ENCODE measurements around the gene MALT1. TPM values are rescaled to one million over a fixed set of nuclear protein-coding genes. Genes with fewer than 3 reads are reported as not detected.

MALT1 gene
- total RNA-seq, 4 donors from 2014 or later: 9.9 to 24.8 (median 12.9) TPM

- Histone ChIP-seq H3K9me3 (no peaks in the 10 kb centered on the region), H3K4me1 (peaks cover 31 to 55% of the 10 kb centered on the region in 2 donors), H3K4me3 (no peak overlapping the region), H3K27me3 (no peaks in the 10 kb centered on the region), H3K27ac (peak overlapping the region; percentile 52 to 85 (median 76)), H3K36me3 (peaks cover 0 to 5% of the 10 kb centered on the region in 2 donors)
- DNase-seq: no peak
- intact Hi-C loops (cut with DNase I; ENCODE audit: low total_unique reads) (loop anchor here (5.0 kb wide), 1 partner anchor 91 kb away; no protein-coding TSS in a partner anchor), in situ Hi-C loops (cut with MboI; ENCODE audit: low sequenced_read_pairs in 4 of 4) (no loop called here)
- TF ChIP-seq POLR2A (IDR thresholded peaks at IDR 0.05) (no peak), CTCF (IDR thresholded peaks at IDR 0.05 in 4 of 5, conservative IDR thresholded peaks at IDR 0.05 in 1 of 5) (no peak)
- no peak for ATAC-seq
Measured at GRCh38 chr18:58728719-58729118, 57.5 kb downstream of the MALT1 start.

GRCh38 chr18:58730618-58731017 is 59.4 kb downstream of the MALT1 start:
- Histone ChIP-seq H3K9me3 (no peaks in the 10 kb centered on the region), H3K27ac (peak overlapping the region; percentile 56 to 85 (median 76)), H3K27me3 (no peaks in the 10 kb centered on the region), H3K4me1 (peaks cover 31 to 49% of the 10 kb centered on the region in 2 donors), H3K36me3 (peaks cover 0 to 19% of the 10 kb centered on the region in 2 donors), H3K4me3 (no peak overlapping the region)
- intact Hi-C loops (cut with DNase I; ENCODE audit: low total_unique reads): no loop called here
- ATAC-seq (peak; percentile 65 to 80), DNase-seq (no peak)
- in situ Hi-C loops (cut with MboI; ENCODE audit: low sequenced_read_pairs in 4 of 4): no loop called here
- no peak for TF ChIP-seq POLR2A (IDR thresholded peaks at IDR 0.05)
- no peak for TF ChIP-seq CTCF (IDR thresholded peaks at IDR 0.05 in 4 of 5, conservative IDR thresholded peaks at IDR 0.05 in 1 of 5)

- in situ Hi-C loops (cut with MboI; ENCODE audit: low sequenced_read_pairs in 4 of 4) (no loop called here), intact Hi-C loops (cut with DNase I; ENCODE audit: low total_unique reads) (no loop called here)
- DNase-seq (no peak), ATAC-seq (peak in 1 of 2 donors; percentile 75)
- H3K27ac ChIP-seq: peak overlapping the region; percentile 10 to 85 (median 66)
- no peaks in the 10 kb centered on the region for H3K9me3 ChIP-seq
- no peak overlapping the region for H3K4me3 ChIP-seq
- peaks cover 23 to 32% of the 10 kb centered on the region in 2 donors for H3K4me1 ChIP-seq
- peaks cover 0 to 28% of the 10 kb centered on the region in 2 donors for H3K36me3 ChIP-seq
- TF ChIP-seq POLR2A (IDR thresholded peaks at IDR 0.05) (no peak), CTCF (IDR thresholded peaks at IDR 0.05 in 4 of 5, conservative IDR thresholded peaks at IDR 0.05 in 1 of 5) (no peak)
- H3K27me3 ChIP-seq: no peaks in the 10 kb centered on the region
Measured at GRCh38 chr18:58732471-58732870, 61.2 kb downstream of the MALT1 start.

- Histone ChIP-seq H3K4me1 (peaks cover 13 to 23% of the 10 kb centered on the region in 2 donors), H3K9me3 (no peaks in the 10 kb centered on the region), H3K27me3 (no peaks in the 10 kb centered on the region), H3K36me3 (peaks cover 0 to 28% of the 10 kb centered on the region in 2 donors), H3K27ac (peak overlapping the region in 1 of 4 donors; percentile 85), H3K4me3 (no peak overlapping the region)
- ATAC-seq (no peak), DNase-seq (no peak)
- intact Hi-C loops (cut with DNase I; ENCODE audit: low total_unique reads): no loop called here
- TF ChIP-seq POLR2A (IDR thresholded peaks at IDR 0.05) (no peak), CTCF (IDR thresholded peaks at IDR 0.05 in 4 of 5, conservative IDR thresholded peaks at IDR 0.05 in 1 of 5) (no peak)
- in situ Hi-C loops (cut with MboI; ENCODE audit: low sequenced_read_pairs in 4 of 4): no loop called here
Measured at GRCh38 chr18:58733866-58734265, 62.6 kb downstream of the MALT1 start.

GRCh38 chr18:58738322-58738721 is 67.1 kb downstream of the MALT1 start:
- H3K36me3 ChIP-seq: peaks cover 0 to 35% of the 10 kb centered on the region in 2 donors

More at GRCh38 chr18:58738322-58738721, 67.1 kb downstream of the MALT1 start:
- no peak overlapping the region for H3K4me3 ChIP-seq
- in situ Hi-C loops (cut with MboI; ENCODE audit: low sequenced_read_pairs in 4 of 4): no loop called here
- no peak for ATAC-seq
- DNase-seq: no peak
- H3K27me3 ChIP-seq: no peaks in the 10 kb centered on the region
- TF ChIP-seq POLR2A (IDR thresholded peaks at IDR 0.05) (no peak), CTCF (IDR thresholded peaks at IDR 0.05 in 4 of 5, conservative IDR thresholded peaks at IDR 0.05 in 1 of 5) (no peak)
- no peak overlapping the region for H3K27ac ChIP-seq
- H3K9me3 ChIP-seq: no peaks in the 10 kb centered on the region
- intact Hi-C loops (cut with DNase I; ENCODE audit: low total_unique reads): no loop called here
- no peaks in the 10 kb centered on the region for H3K4me1 ChIP-seq
